Measurements from ENCODE around the gene BCL11A. TPM values are rescaled to one million over a fixed set of nuclear protein-coding genes. Genes with fewer than 3 reads are reported as not detected.

Gene BCL11A
- polyA plus RNA-seq, 1 donor: 28.2 TPM

- 100% methylated on average over 1 of the region's 1 CpG for WGBS (ENCODE audit: insufficient coverage, low lambda C conversion rate)
- no peak for DNase-seq
- Histone ChIP-seq H3K36me3 (ENCODE audit: control insufficient read depth, insufficient read depth, low read length) (peaks cover 4% of the 10 kb centered on the region), H3K27ac (ENCODE audit: low read length) (no peak overlapping the region), H3K4me1 (ENCODE audit: control insufficient read depth, insufficient read depth, low read length) (peaks cover 29% of the 10 kb centered on the region), H3K4me3 (ENCODE audit: low read length) (no peak overlapping the region), H3K27me3 (ENCODE audit: control insufficient read depth, insufficient read depth, low read length) (no peaks in the 10 kb centered on the region), H3K9me3 (ENCODE audit: control insufficient read depth, low read depth, low read length) (no peaks in the 10 kb centered on the region)
These were observed 63.0 kb downstream of the BCL11A start for GRCh38 chr2:60490441-60490840.

DNA sequence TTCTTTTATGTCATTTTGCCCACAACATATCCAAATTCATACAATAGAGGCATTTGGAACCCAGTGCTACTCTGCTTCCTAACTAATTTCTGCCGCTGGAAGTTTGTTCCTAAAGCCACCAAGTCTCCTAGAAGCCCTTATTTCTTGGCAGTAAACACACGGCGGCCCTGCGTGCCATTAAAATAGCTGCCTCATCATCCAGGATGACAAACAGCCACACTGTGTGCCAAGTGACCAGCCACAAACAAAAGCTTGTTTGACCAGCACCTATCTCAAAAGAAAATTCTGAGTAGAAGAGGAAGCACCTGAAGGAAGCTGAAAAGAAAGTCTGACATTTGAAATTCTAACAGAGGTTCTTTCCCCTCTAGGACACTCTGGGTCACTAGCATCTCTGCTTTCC is 64.2 kb downstream of the BCL11A start:
- WGBS (ENCODE audit: insufficient coverage, low lambda C conversion rate): no CpG with 5 or more reads among the region's 4 CpGs
- DNase-seq: no peak
- H3K27me3 ChIP-seq (ENCODE audit: control insufficient read depth, insufficient read depth, low read length): no peaks in the 10 kb centered on the region
- no peak overlapping the region for H3K27ac ChIP-seq (ENCODE audit: low read length)
- no peak overlapping the region for H3K4me3 ChIP-seq (ENCODE audit: low read length)
- H3K36me3 ChIP-seq (ENCODE audit: control insufficient read depth, insufficient read depth, low read length): peaks cover 4% of the 10 kb centered on the region
- H3K4me1 ChIP-seq (ENCODE audit: control insufficient read depth, insufficient read depth, low read length): peaks cover 26% of the 10 kb centered on the region
- no peaks in the 10 kb centered on the region for H3K9me3 ChIP-seq (ENCODE audit: control insufficient read depth, low read depth, low read length)

DNA sequence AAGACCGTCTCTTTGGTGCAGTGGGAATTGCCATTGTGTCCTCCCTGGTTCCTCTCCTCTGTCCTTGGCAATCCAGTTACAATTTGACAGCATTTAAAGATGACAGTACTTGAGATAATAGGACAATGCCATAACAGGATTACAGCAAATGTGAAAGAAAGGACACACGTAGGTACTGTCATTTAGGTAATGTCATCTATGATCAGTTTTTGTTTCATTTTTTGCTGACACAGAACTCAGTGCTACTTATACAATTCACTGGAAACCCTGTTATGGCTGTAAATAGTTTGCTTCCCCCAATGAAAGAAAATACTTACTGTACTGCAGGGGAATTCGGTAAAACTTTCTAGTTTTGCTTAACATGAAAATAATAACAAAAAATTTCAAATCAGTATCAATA is 65.2 kb downstream of the BCL11A start:
- Histone ChIP-seq H3K4me1 (ENCODE audit: control insufficient read depth, insufficient read depth, low read length) (peaks cover 19% of the 10 kb centered on the region), H3K36me3 (ENCODE audit: control insufficient read depth, insufficient read depth, low read length) (peaks cover 4% of the 10 kb centered on the region), H3K27ac (ENCODE audit: low read length) (no peak overlapping the region), H3K27me3 (ENCODE audit: control insufficient read depth, insufficient read depth, low read length) (no peaks in the 10 kb centered on the region), H3K9me3 (ENCODE audit: control insufficient read depth, low read depth, low read length) (no peaks in the 10 kb centered on the region), H3K4me3 (ENCODE audit: low read length) (no peak overlapping the region)
- WGBS (ENCODE audit: insufficient coverage, low lambda C conversion rate): 100% methylated on average over 1 of the region's 3 CpGs
- no peak for DNase-seq

GRCh38 chr2:60487174-60487573 is 66.3 kb downstream of the BCL11A start:
- no peak for DNase-seq
- H3K27ac ChIP-seq (ENCODE audit: low read length): no peak overlapping the region
- WGBS (ENCODE audit: insufficient coverage, low lambda C conversion rate): 100% methylated on average over 2 of the region's 5 CpGs

DNA sequence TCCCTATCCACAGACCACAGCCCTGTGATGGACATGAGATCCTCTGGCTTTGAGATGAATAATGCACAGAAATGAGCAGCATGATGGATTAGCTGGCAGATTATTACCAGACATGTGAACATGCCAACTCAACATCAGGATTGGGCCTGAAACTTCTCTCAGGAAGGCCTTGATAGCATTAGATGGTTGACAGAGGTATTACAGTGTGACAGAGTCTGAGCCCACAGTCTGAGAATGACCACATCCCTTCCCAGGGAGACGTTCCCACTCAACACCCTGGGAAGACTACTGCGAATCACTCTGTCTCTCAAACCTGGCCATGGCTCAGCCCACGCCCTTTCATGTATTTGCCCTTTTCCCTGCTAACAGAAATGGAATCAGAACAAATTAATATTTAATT is 66.9 kb downstream of the BCL11A start:
- no peak overlapping the region for H3K4me3 ChIP-seq (ENCODE audit: low read length)
- no peak overlapping the region for H3K27ac ChIP-seq (ENCODE audit: low read length)
- H3K4me1 ChIP-seq (ENCODE audit: control insufficient read depth, insufficient read depth, low read length): peaks cover 22% of the 10 kb centered on the region
- H3K36me3 ChIP-seq (ENCODE audit: control insufficient read depth, insufficient read depth, low read length): peaks cover 4% of the 10 kb centered on the region
- H3K9me3 ChIP-seq (ENCODE audit: control insufficient read depth, low read depth, low read length): no peaks in the 10 kb centered on the region
- no peaks in the 10 kb centered on the region for H3K27me3 ChIP-seq (ENCODE audit: control insufficient read depth, insufficient read depth, low read length)
- no peak for DNase-seq
- WGBS (ENCODE audit: insufficient coverage, low lambda C conversion rate): no CpG with 5 or more reads among the region's 3 CpGs

More at GRCh38 chr2:60487174-60487573, 66.3 kb downstream of the BCL11A start:
- Histone ChIP-seq H3K4me1 (ENCODE audit: control insufficient read depth, insufficient read depth, low read length) (peaks cover 19% of the 10 kb centered on the region), H3K4me3 (ENCODE audit: low read length) (no peak overlapping the region), H3K9me3 (ENCODE audit: control insufficient read depth, low read depth, low read length) (no peaks in the 10 kb centered on the region), H3K36me3 (ENCODE audit: control insufficient read depth, insufficient read depth, low read length) (peaks cover 4% of the 10 kb centered on the region), H3K27me3 (ENCODE audit: control insufficient read depth, insufficient read depth, low read length) (no peaks in the 10 kb centered on the region)

GRCh38 chr2:60486067-60486466 is 67.4 kb downstream of the BCL11A start:
- Histone ChIP-seq H3K36me3 (ENCODE audit: control insufficient read depth, insufficient read depth, low read length) (peaks cover 4% of the 10 kb centered on the region), H3K4me3 (ENCODE audit: low read length) (no peak overlapping the region), H3K9me3 (ENCODE audit: control insufficient read depth, low read depth, low read length) (no peaks in the 10 kb centered on the region), H3K4me1 (ENCODE audit: control insufficient read depth, insufficient read depth, low read length) (peaks cover 27% of the 10 kb centered on the region), H3K27me3 (ENCODE audit: control insufficient read depth, insufficient read depth, low read length) (no peaks in the 10 kb centered on the region), H3K27ac (ENCODE audit: low read length) (no peak overlapping the region)
- WGBS (ENCODE audit: insufficient coverage, low lambda C conversion rate): no CpG with 5 or more reads among the region's 1 CpG
- DNase-seq: no peak

GRCh38 chr2:60485550-60485949 is 67.9 kb downstream of the BCL11A start:
- no peaks in the 10 kb centered on the region for H3K27me3 ChIP-seq (ENCODE audit: control insufficient read depth, insufficient read depth, low read length)
- WGBS (ENCODE audit: insufficient coverage, low lambda C conversion rate): no CpG with 5 or more reads among the region's 5 CpGs
- no peak overlapping the region for H3K4me3 ChIP-seq (ENCODE audit: low read length)
- DNase-seq: no peak
- peaks cover 32% of the 10 kb centered on the region for H3K4me1 ChIP-seq (ENCODE audit: control insufficient read depth, insufficient read depth, low read length)
- peaks cover 4% of the 10 kb centered on the region for H3K36me3 ChIP-seq (ENCODE audit: control insufficient read depth, insufficient read depth, low read length)
- H3K27ac ChIP-seq (ENCODE audit: low read length): no peak overlapping the region
- H3K9me3 ChIP-seq (ENCODE audit: control insufficient read depth, low read depth, low read length): no peaks in the 10 kb centered on the region

DNA sequence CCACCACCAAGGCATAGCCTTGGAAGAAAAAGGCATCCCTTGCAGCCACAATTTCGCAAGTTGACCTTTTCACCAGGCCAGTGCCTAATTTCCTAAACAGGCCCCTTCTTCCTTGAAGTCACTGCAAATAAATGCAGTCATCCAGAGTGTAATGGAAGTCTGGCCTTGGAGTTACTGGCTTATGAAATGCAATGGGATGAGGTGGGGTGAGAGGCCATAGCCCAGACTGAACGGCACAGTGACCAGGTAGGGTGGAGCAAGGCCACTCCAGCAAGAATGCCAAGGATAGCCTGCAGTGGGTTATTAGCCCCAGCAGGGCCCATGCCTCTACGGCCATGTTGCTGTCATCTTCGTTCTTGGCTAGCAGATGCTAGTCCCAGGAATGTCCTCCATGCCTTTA is 68.4 kb downstream of the BCL11A start:
- Histone ChIP-seq H3K4me1 (ENCODE audit: control insufficient read depth, insufficient read depth, low read length) (peaks cover 36% of the 10 kb centered on the region), H3K36me3 (ENCODE audit: control insufficient read depth, insufficient read depth, low read length) (peaks cover 4% of the 10 kb centered on the region), H3K27me3 (ENCODE audit: control insufficient read depth, insufficient read depth, low read length) (no peaks in the 10 kb centered on the region), H3K9me3 (ENCODE audit: control insufficient read depth, low read depth, low read length) (no peaks in the 10 kb centered on the region), H3K27ac (ENCODE audit: low read length) (no peak overlapping the region), H3K4me3 (ENCODE audit: low read length) (no peak overlapping the region)
- DNase-seq: no peak
- WGBS (ENCODE audit: insufficient coverage, low lambda C conversion rate): no CpG with 5 or more reads among the region's 4 CpGs

- no peak for DNase-seq
- no peak overlapping the region for H3K27ac ChIP-seq (ENCODE audit: low read length)
- peaks cover 45% of the 10 kb centered on the region for H3K4me1 ChIP-seq (ENCODE audit: control insufficient read depth, insufficient read depth, low read length)
- peaks cover 4% of the 10 kb centered on the region for H3K36me3 ChIP-seq (ENCODE audit: control insufficient read depth, insufficient read depth, low read length)
- WGBS (ENCODE audit: insufficient coverage, low lambda C conversion rate): 69% methylated on average over 3 of the region's 7 CpGs
- H3K4me3 ChIP-seq (ENCODE audit: low read length): no peak overlapping the region
- no peaks in the 10 kb centered on the region for H3K27me3 ChIP-seq (ENCODE audit: control insufficient read depth, insufficient read depth, low read length)
- no peaks in the 10 kb centered on the region for H3K9me3 ChIP-seq (ENCODE audit: control insufficient read depth, low read depth, low read length)
These were observed 69.3 kb downstream of the BCL11A start for GRCh38 chr2:60484133-60484645.

DNA sequence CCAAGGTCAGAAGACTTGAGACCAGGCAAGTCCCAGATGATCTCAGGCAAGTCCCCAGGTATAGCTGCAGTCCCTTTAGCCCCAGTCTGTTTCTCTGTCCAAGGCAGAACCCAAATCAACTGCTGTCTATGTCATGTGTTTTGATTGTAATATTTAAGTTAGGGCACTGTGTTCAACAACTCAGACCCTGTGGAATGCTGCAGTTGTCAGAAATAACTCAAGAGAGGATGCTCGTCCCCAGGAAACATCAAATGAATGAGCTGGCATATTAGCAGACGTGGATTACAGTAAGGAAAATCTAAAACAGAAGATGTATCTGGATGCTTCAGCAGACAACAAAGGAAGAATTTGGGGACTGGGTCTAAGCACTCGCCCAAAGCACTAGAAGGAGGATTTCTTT is 70.1 kb downstream of the BCL11A start:
- H3K4me3 ChIP-seq (ENCODE audit: low read length): no peak overlapping the region
- peaks cover 53% of the 10 kb centered on the region for H3K4me1 ChIP-seq (ENCODE audit: control insufficient read depth, insufficient read depth, low read length)
- H3K27me3 ChIP-seq (ENCODE audit: control insufficient read depth, insufficient read depth, low read length): no peaks in the 10 kb centered on the region
- WGBS (ENCODE audit: insufficient coverage, low lambda C conversion rate): 85% methylated on average over 2 of the region's 3 CpGs
- no peak overlapping the region for H3K27ac ChIP-seq (ENCODE audit: low read length)
- peaks cover 4% of the 10 kb centered on the region for H3K36me3 ChIP-seq (ENCODE audit: control insufficient read depth, insufficient read depth, low read length)
- no peaks in the 10 kb centered on the region for H3K9me3 ChIP-seq (ENCODE audit: control insufficient read depth, low read depth, low read length)
- DNase-seq: no peak

GRCh38 chr2:60482222-60482621 is 71.2 kb downstream of the BCL11A start:
- no CpG with 5 or more reads among the region's 6 CpGs for WGBS (ENCODE audit: insufficient coverage, low lambda C conversion rate)
- Histone ChIP-seq H3K27me3 (ENCODE audit: control insufficient read depth, insufficient read depth, low read length) (no peaks in the 10 kb centered on the region), H3K36me3 (ENCODE audit: control insufficient read depth, insufficient read depth, low read length) (peaks cover 4% of the 10 kb centered on the region), H3K9me3 (ENCODE audit: control insufficient read depth, low read depth, low read length) (no peaks in the 10 kb centered on the region), H3K27ac (ENCODE audit: low read length) (no peak overlapping the region), H3K4me3 (ENCODE audit: low read length) (no peak overlapping the region), H3K4me1 (ENCODE audit: control insufficient read depth, insufficient read depth, low read length) (peaks cover 56% of the 10 kb centered on the region)
- DNase-seq: no peak
